Ovary (tissue), 3 donors: ENCODE measurements around the gene FALEC.

Source experiments
- EP300 ChIP-seq: sonication (generic); formaldehyde crosslinking; IDR thresholded peaks from one replicate; pipeline ENCODE4 v1.6.1; 2017; ENCODE audit warnings: antibody characterized with exemption
- TF ChIP-seq, protein P1 (sequence below), 3 donors: fragments of 450-650 bp in 2 of 3; fragments of 200-600 bp in 1 of 3; IDR thresholded peaks; one replicate each; pipeline versions ENCODE4 v1.5.1 to v1.8.0; 2016 to 2022; ENCODE audit warnings: antibody characterized with exemption in 3 of 3, mild to moderate bottlenecking in 1 of 3
- donor health status: DM: no; HTN: no; CAD: no.

GRCh38 chr1:150575518-150576366 lies 60.2 kb downstream of the FALEC start:
- TF ChIP-seq, protein P1, sequence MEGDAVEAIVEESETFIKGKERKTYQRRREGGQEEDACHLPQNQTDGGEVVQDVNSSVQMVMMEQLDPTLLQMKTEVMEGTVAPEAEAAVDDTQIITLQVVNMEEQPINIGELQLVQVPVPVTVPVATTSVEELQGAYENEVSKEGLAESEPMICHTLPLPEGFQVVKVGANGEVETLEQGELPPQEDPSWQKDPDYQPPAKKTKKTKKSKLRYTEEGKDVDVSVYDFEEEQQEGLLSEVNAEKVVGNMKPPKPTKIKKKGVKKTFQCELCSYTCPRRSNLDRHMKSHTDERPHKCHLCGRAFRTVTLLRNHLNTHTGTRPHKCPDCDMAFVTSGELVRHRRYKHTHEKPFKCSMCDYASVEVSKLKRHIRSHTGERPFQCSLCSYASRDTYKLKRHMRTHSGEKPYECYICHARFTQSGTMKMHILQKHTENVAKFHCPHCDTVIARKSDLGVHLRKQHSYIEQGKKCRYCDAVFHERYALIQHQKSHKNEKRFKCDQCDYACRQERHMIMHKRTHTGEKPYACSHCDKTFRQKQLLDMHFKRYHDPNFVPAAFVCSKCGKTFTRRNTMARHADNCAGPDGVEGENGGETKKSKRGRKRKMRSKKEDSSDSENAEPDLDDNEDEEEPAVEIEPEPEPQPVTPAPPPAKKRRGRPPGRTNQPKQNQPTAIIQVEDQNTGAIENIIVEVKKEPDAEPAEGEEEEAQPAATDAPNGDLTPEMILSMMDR (IDR thresholded peaks at IDR 0.05): no peak
- no peak for TF ChIP-seq EP300
